Smooth muscle cell (in vitro differentiated cells): ENCODE measurements around the gene ZFAND2B. TPM values are rescaled to one million over a fixed set of nuclear protein-coding genes. Genes with fewer than 3 reads are reported as not detected.

Experiments used
- DNase-seq: peaks from one replicate; lab custom pipeline; 2025; ENCODE audit not compliant: unreplicated experiment; lab: John Stamatoyannopoulos, UW
- H2AFZ ChIP-seq: fragments of 200-600 bp; sonication (generic); 2 replicates; pipeline ENCODE4 v1.6.0; 2016; ENCODE audit warnings: antibody characterized with exemption, low read depth, mild to moderate bottlenecking
- H3F3A ChIP-seq: fragments of 200-600 bp; sonication (generic); 2 replicates; pipeline ENCODE4 v1.6.0; 2017; ENCODE audit warnings: antibody characterized with exemption, low read depth
- H3K27ac ChIP-seq: fragments of 200-600 bp; sonication (generic); 2 replicates; pipeline ENCODE4 v1.5.1; 2016; ENCODE audit warnings: low read depth, mild to moderate bottlenecking
- H3K27me3 ChIP-seq: fragments of 200-600 bp; sonication (generic); 2 replicates; pipeline ENCODE4 v1.6.1; 2016; ENCODE audit warnings: low read depth, mild to moderate bottlenecking
- H3K36me3 ChIP-seq: fragments of 200-600 bp; sonication (generic); 2 replicates; pipeline ENCODE4 v1.5.1; 2016; ENCODE audit warnings: low read depth
- H3K4me1 ChIP-seq: fragments of 200-600 bp; sonication (generic); 2 replicates; pipeline ENCODE4 v1.5.1; 2016; ENCODE audit warnings: low read depth
- H3K4me2 ChIP-seq: fragments of 200-600 bp; sonication (generic); 2 replicates; pipeline ENCODE4 v1.6.0; 2016; ENCODE audit warnings: mild to moderate bottlenecking
- H3K4me3 ChIP-seq: fragments of 200-600 bp; sonication (generic); 2 replicates; pipeline ENCODE4 v1.5.1; 2016; ENCODE audit warnings: mild to moderate bottlenecking
- H3K79me2 ChIP-seq: fragments of 200-600 bp; sonication (generic); 2 replicates; pipeline ENCODE4 v1.6.0; 2016; ENCODE audit warnings: low read depth, mild to moderate bottlenecking
- H3K9ac ChIP-seq: fragments of 200-600 bp; sonication (generic); 2 replicates; pipeline ENCODE4 v1.6.0; 2016; ENCODE audit warnings: low read depth
- H3K9me3 ChIP-seq: fragments of 200-600 bp; sonication (generic); replicated peaks from 2 replicates; pipeline ENCODE4 v1.5.1; 2016; ENCODE audit warnings: low read depth
- H4K20me1 ChIP-seq: fragments of 200-600 bp; sonication (generic); 2 replicates; pipeline ENCODE4 v1.6.0; 2016; ENCODE audit warnings: low read depth
- CTCF ChIP-seq: fragments of 200-600 bp; sonication (generic); IDR thresholded peaks from 2 replicates; pipeline ENCODE4 v1.5.1; 2017; ENCODE audit warnings: borderline replicate concordance, mild to moderate bottlenecking, antibody characterized with exemption; ENCODE audit not compliant: insufficient read depth, poor library complexity, severe bottlenecking
- WGBS: methylation state at CpG from one replicate; pipeline ENCODE4 v1.1.7; 2016; ENCODE audit warnings: low lambda C conversion rate; 5-methylcytosine and 5-hydroxymethylcytosine counted together
- polyA plus RNA-seq: library from polyadenylated mRNA; unstranded; fragments of >200 nt; fragmentation: Nextera tagmentation; extraction: Ambion mirVana; gene quantifications from 2 replicates; pipeline ENCODE4 v1.2.1, GENCODE V29; 2016
- total RNA-seq: library from RNA; depleted of rRNA; stranded (reverse); fragments of >200 nt; gene quantifications from 2 replicates; pipeline ENCODE4 v1.2.3, GENCODE V29; 2014

Gene ZFAND2B
- total and polyA plus RNA-seq, 2 experiments from 2014 or later = 19.1 to 48.3 TPM

GRCh38 chr2:219175486-219175885, 31.1 kb upstream of the ZFAND2B start:
- H4K20me1 ChIP-seq = peaks cover 7% of the 10 kb centered on the region
- no peak overlapping the region for H3K27ac ChIP-seq
- peaks cover 3% of the 10 kb centered on the region for H3F3A ChIP-seq
- DNase-seq = no peak
- peak overlapping the region; percentile 99 for H3K4me2 ChIP-seq
- H3K27me3 ChIP-seq = no peaks in the 10 kb centered on the region
- H3K4me3 ChIP-seq = peak overlapping the region; percentile 74
- H3K9ac ChIP-seq = no peak overlapping the region
- peaks cover 4% of the 10 kb centered on the region for H3K4me1 ChIP-seq
- H3K36me3 ChIP-seq = no peaks in the 10 kb centered on the region
- H3K79me2 ChIP-seq = peaks cover 14% of the 10 kb centered on the region
- no peaks in the 10 kb centered on the region for H3K9me3 ChIP-seq
- H2AFZ ChIP-seq = no peak overlapping the region
- TF ChIP-seq CTCF = no peak
- WGBS = 86% methylated on average over 7 of the region's 7 CpGs

- Histone ChIP-seq H3K27me3 (no peaks in the 10 kb centered on the region), H4K20me1 (peaks cover 7% of the 10 kb centered on the region), H3K9me3 (no peaks in the 10 kb centered on the region), H3K9ac (peak overlapping the region; percentile 78), H3K4me3 (peak overlapping the region; percentile 74), H3K4me2 (peak overlapping the region; percentile 99), H3K79me2 (peaks cover 14% of the 10 kb centered on the region), H2AFZ (peak overlapping the region; percentile 89), H3K27ac (peak overlapping the region; percentile 79), H3K36me3 (no peaks in the 10 kb centered on the region), H3K4me1 (peaks cover 4% of the 10 kb centered on the region), H3F3A (peaks cover 3% of the 10 kb centered on the region)
- WGBS = 7% methylated on average over 33 of the region's 45 CpGs
- no peak for DNase-seq
- no peak for TF ChIP-seq CTCF
These were observed 30.4 kb upstream of the ZFAND2B start for GRCh38 chr2:219175928-219176817.

- no peaks in the 10 kb centered on the region for H3K36me3 ChIP-seq
- TF ChIP-seq CTCF = no peak
- WGBS = under 1% methylated on average over 60 of the region's 69 CpGs
- peak within 1 kb of the TSS; percentile 99 for H3K4me2 ChIP-seq
- peaks cover 14% of the 10 kb centered on the region for H3K79me2 ChIP-seq
- DNase-seq = peak; percentile 46
- H3K9me3 ChIP-seq = no peaks in the 10 kb centered on the region
- H4K20me1 ChIP-seq = peaks cover 7% of the 10 kb centered on the region
- H3K4me3 ChIP-seq = peak within 1 kb of the TSS; percentile 74
- H3F3A ChIP-seq = no peaks in the 10 kb centered on the region
- peak within 1 kb of the TSS; percentile 78 for H3K9ac ChIP-seq
- no peaks in the 10 kb centered on the region for H3K27me3 ChIP-seq
- H2AFZ ChIP-seq = peak within 1 kb of the TSS; percentile 89
- H3K27ac ChIP-seq = peak within 1 kb of the TSS; percentile 79
- H3K4me1 ChIP-seq = peaks cover 4% of the 10 kb centered on the region
These were observed 29.6 kb upstream of the ZFAND2B start, which contains the start of gene CNPPD1 for GRCh38 chr2:219176818-219177551. Gene CNPPD1, minus strand, starts transcription at chr2:219176925. Its CDS starts 97 bp downstream, at chr2:219176828.
